GM23338 (cell line): ENCODE results near the gene ROBO1. TPM values are rescaled to one million over a fixed set of nuclear protein-coding genes. Genes with fewer than 3 reads are reported as not detected.

Experiments used
- ATAC-seq: fragments of 200-7000 bp; cut with Tn5 transposase; 3 replicates; pipeline ENCODE4 v1.9.1; 2020
- DNase-seq: peaks from one replicate; pipeline ENCODE4 v3.0.0-alpha.2; 2015; ENCODE audit warnings: low spot score
- H2AFZ ChIP-seq: fragments of 200-600 bp; sonication (generic); 2 replicates; pipeline ENCODE4 v1.8.0; 2016; ENCODE audit warnings: antibody characterized with exemption, mild to moderate bottlenecking, moderate library complexity
- H3F3A ChIP-seq: fragments of 200-600 bp; sonication (generic); replicated peaks from 2 replicates; pipeline ENCODE4 v1.8.0; 2017; ENCODE audit warnings: antibody characterized with exemption, mixed run types, low read depth
- H3K27ac ChIP-seq: fragments of 200-600 bp; sonication (generic); 2 replicates; pipeline ENCODE4 v1.6.1; 2016; ENCODE audit warnings: low read depth
- H3K27me3 ChIP-seq: fragments of 200-600 bp; sonication (generic); 2 replicates; pipeline ENCODE4 v1.8.0; 2016; ENCODE audit warnings: mild to moderate bottlenecking, mixed run types, moderate library complexity; ENCODE audit not compliant: insufficient read depth
- H3K36me3 ChIP-seq: fragments of 200-600 bp; sonication (generic); 2 replicates; pipeline ENCODE4 v1.8.0; 2016; ENCODE audit warnings: mild to moderate bottlenecking; ENCODE audit not compliant: insufficient read depth
- H3K4me1 ChIP-seq: fragments of 200-600 bp; sonication (generic); 2 replicates; pipeline ENCODE4 v1.8.0; 2016; ENCODE audit warnings: mild to moderate bottlenecking, moderate library complexity; ENCODE audit not compliant: insufficient read depth
- H3K4me2 ChIP-seq: fragments of 200-600 bp; sonication (generic); 2 replicates; pipeline ENCODE4 v1.7.1; 2017; ENCODE audit warnings: mixed run types
- H3K4me3 ChIP-seq: fragments of 200-600 bp; sonication (generic); 2 replicates; pipeline ENCODE4 v1.6.1; 2016; ENCODE audit warnings: mixed run types
- H3K79me2 ChIP-seq: fragments of 200-600 bp; sonication (generic); replicated peaks from 2 replicates; pipeline ENCODE4 v1.8.0; 2017; ENCODE audit warnings: mild to moderate bottlenecking; ENCODE audit not compliant: insufficient read depth
- H3K9me2 ChIP-seq: fragments of 200-600 bp; sonication (generic); 2 replicates; pipeline ENCODE4 v1.8.0; 2017; ENCODE audit not compliant: insufficient read depth
- H4K20me1 ChIP-seq: fragments of 200-600 bp; sonication (generic); replicated peaks from 2 replicates; pipeline ENCODE4 v1.8.0; 2017; ENCODE audit warnings: mild to moderate bottlenecking; ENCODE audit not compliant: insufficient read depth
- H3K27ac Mint-ChIP-seq: 2 replicates; pipeline ENCODE4 v1.8.0; 2020; ENCODE audit warnings: inconsistent platforms, mild to moderate bottlenecking, moderate library complexity, mixed read lengths
- H3K27me3 Mint-ChIP-seq: 3 replicates; pipeline ENCODE4 v1.8.0; 2022; ENCODE audit warnings: low read depth, mild to moderate bottlenecking, moderate library complexity, mixed read lengths, inconsistent platforms; ENCODE audit not compliant: insufficient read depth, poor library complexity
- H3K36me3 Mint-ChIP-seq: 3 replicates; pipeline ENCODE4 v1.8.0; 2021; ENCODE audit warnings: low read depth, mild to moderate bottlenecking, inconsistent platforms, moderate library complexity, mixed read lengths
- H3K4me1 Mint-ChIP-seq: 3 replicates; pipeline ENCODE4 v1.8.0; 2020; ENCODE audit warnings: mild to moderate bottlenecking, inconsistent platforms, mixed read lengths
- H3K4me3 Mint-ChIP-seq: 3 replicates; pipeline ENCODE4 v1.8.0; 2021; ENCODE audit warnings: moderate library complexity, mild to moderate bottlenecking, inconsistent platforms, mixed read lengths
- H3K9me3 Mint-ChIP-seq: 3 replicates; pipeline ENCODE4 v1.8.0; 2020; ENCODE audit warnings: moderate library complexity, mild to moderate bottlenecking, inconsistent platforms, mixed read lengths
- ETS1 ChIP-seq: IDR thresholded peaks from 2 replicates; pipeline ENCODE4 v1.6.1; 2016; ENCODE audit warnings: antibody characterized with exemption
- EZH2 ChIP-seq: fragments of 200-600 bp; sonication (generic); IDR thresholded peaks from one replicate; pipeline ENCODE4 v1.8.0; 2017; ENCODE audit warnings: antibody characterized with exemption, mild to moderate bottlenecking, low read depth; ENCODE audit not compliant: unreplicated experiment
- EZH2phosphoT487 ChIP-seq: fragments of 200-600 bp; sonication (generic); IDR thresholded peaks from one replicate; pipeline ENCODE4 v1.8.1; 2018; ENCODE audit warnings: antibody characterized with exemption; ENCODE audit not compliant: unreplicated experiment
- NANOG ChIP-seq: IDR thresholded peaks from 2 replicates; pipeline ENCODE4 v1.6.1; 2016; ENCODE audit warnings: antibody characterized with exemption, borderline replicate concordance
- REST ChIP-seq: IDR thresholded peaks from one replicate; pipeline ENCODE4 v1.6.1; 2018; ENCODE audit warnings: antibody characterized with exemption; ENCODE audit not compliant: unreplicated experiment
- STAT1 ChIP-seq: IDR thresholded peaks from one replicate; pipeline ENCODE4 v1.6.1; 2016; ENCODE audit warnings: antibody characterized with exemption; ENCODE audit not compliant: unreplicated experiment
- ZNF114 ChIP-seq: fragments of 250-450 bp; sonication (Bioruptor Pico); IDR thresholded peaks from 2 replicates; pipeline ENCODE4 v1.5.0; 2020; ENCODE audit warnings: mild to moderate bottlenecking, moderate library complexity
- ZNF462 ChIP-seq: fragments of 250-450 bp; sonication (Bioruptor Pico); IDR thresholded peaks from 2 replicates; pipeline ENCODE4 v1.5.0; 2020; ENCODE audit warnings: mild to moderate bottlenecking, moderate library complexity
- polyA plus RNA-seq: library from polyadenylated mRNA; unstranded; fragments of >200 nt; fragmentation: Nextera tagmentation; extraction: Ambion mirVana; gene quantifications from 2 replicates; pipeline ENCODE4 v1.2.1, GENCODE V29; 2016
- total RNA-seq: library from RNA; depleted of rRNA; stranded (reverse); fragments of >200 nt; shearing (Covaris generic); gene quantifications from 2 replicates; pipeline ENCODE4 v1.2.3, GENCODE V29; 2014

The ROBO1 gene
- total and polyA plus RNA-seq, 2 experiments from 2014 or later, result 19.2 to 78.3 TPM

GRCh38 chr3:78912687-78913086 is 855.1 kb downstream of the ROBO1 start (continued):
- no peak for TF ChIP-seq REST
- no peak for TF ChIP-seq EZH2
- TF ChIP-seq STAT1, result no peak
- no peak for TF ChIP-seq NANOG
- no peak for TF ChIP-seq ETS1

- no peaks in the 10 kb centered on the region; the same call in 1 of the 2 replicates for H3K4me1 ChIP-seq
- no peaks in the 10 kb centered on the region for H3K36me3 ChIP-seq
- no peak overlapping the region for H3K4me2 ChIP-seq
- H3K27ac Mint-ChIP-seq, result no peak overlapping the region
- no peak overlapping the region for H3K4me3 Mint-ChIP-seq
- no peak overlapping the region for H3K4me3 ChIP-seq
- no peaks in the 10 kb centered on the region for H3F3A ChIP-seq
- peaks cover 15% of the 10 kb centered on the region; the same call in 1 of the 2 replicates for H3K79me2 ChIP-seq
- peaks cover 10% of the 10 kb centered on the region; the same call in 1 of the 2 replicates for H4K20me1 ChIP-seq
- H3K27me3 ChIP-seq, result no peaks in the 10 kb centered on the region
- H3K9me3 Mint-ChIP-seq, result no peaks in the 10 kb centered on the region
- no peak for DNase-seq
- H3K27ac ChIP-seq, result no peak overlapping the region
- H2AFZ ChIP-seq, result no peak overlapping the region
- no peaks in the 10 kb centered on the region for H3K9me2 ChIP-seq
- peaks cover 11% of the 10 kb centered on the region; the same call in 2 of the 3 replicates for H3K4me1 Mint-ChIP-seq
- ATAC-seq, result no peak
- no peaks in the 10 kb centered on the region for H3K27me3 Mint-ChIP-seq
- no peaks in the 10 kb centered on the region for H3K36me3 Mint-ChIP-seq
- TF ChIP-seq STAT1 (no peak), REST (no peak), ZNF114 (CRISPR knock-in tag) (no peak), ETS1 (no peak), ZNF462 (no peak), EZH2 (no peak), EZH2phosphoT487 (no peak)
These were observed 855.5 kb downstream of the ROBO1 start for GRCh38 chr3:78912259-78912658.
